Skeletal muscle tissue (tissue), 4 donors: ENCODE data around the gene RBMS3. TPM values are rescaled to one million over a fixed set of nuclear protein-coding genes. Genes with fewer than 3 reads are reported as not detected.
A peak's percentile ranks its signal among the peaks of the same experiment; 100 is the strongest.

ENCODE experiments used
- H3K27ac ChIP-seq: one replicate; pipeline ENCODE4 v1.7.0; 2013; ENCODE audit warnings: mild to moderate bottlenecking, low read depth, low read length, inconsistent platforms
- H3K27me3 ChIP-seq, 3 donors: one replicate each; pipeline ENCODE4 v1.7.0; 2013; ENCODE audit warnings: low read length in 3 of 3; ENCODE audit not compliant: control insufficient read depth in 3 of 3, insufficient read depth in 3 of 3
- H3K36me3 ChIP-seq, 3 donors: one replicate each; pipeline ENCODE4 v1.7.0; 2013; ENCODE audit warnings: low read length in 3 of 3; ENCODE audit not compliant: control insufficient read depth in 3 of 3, insufficient read depth in 3 of 3
- H3K4me1 ChIP-seq, 3 donors: one replicate each; pipeline ENCODE4 v1.7.0; 2013; ENCODE audit warnings: low read length in 3 of 3, mild to moderate bottlenecking in 3 of 3; ENCODE audit not compliant: control insufficient read depth in 3 of 3, insufficient read depth in 3 of 3
- H3K4me3 ChIP-seq, 3 donors: one replicate each; pipeline ENCODE4 v1.7.0; 2013; ENCODE audit warnings: low read length in 3 of 3
- H3K9ac ChIP-seq, 3 donors: one replicate each; pipeline ENCODE4 v1.7.0; 2013; ENCODE audit warnings: low read length in 3 of 3, mild to moderate bottlenecking in 3 of 3, moderate library complexity in 2 of 3, low read depth in 1 of 3
- H3K9me3 ChIP-seq, 3 donors: one replicate each; pipeline ENCODE4 v1.7.0; 2013; ENCODE audit warnings: low read length in 3 of 3; ENCODE audit not compliant: control insufficient read depth in 3 of 3
- total RNA-seq: library from RNA; depleted of rRNA; stranded (reverse); fragments of >200 nt; gene quantifications from one replicate; pipeline ENCODE4 v1.2.3, GENCODE V29; 2014
- donor health status: Osteomylitis.

Gene RBMS3
- total RNA-seq, 1 donor from 2014 or later, result 79.9 TPM

- H3K9me3 ChIP-seq, result no peaks in the 10 kb centered on the region
- H3K27ac ChIP-seq, result no peak overlapping the region
- H3K27me3 ChIP-seq, result no peaks in the 10 kb centered on the region
- H3K4me1 ChIP-seq, result peaks cover 0 to 3% (median 0%) of the 10 kb centered on the region in 3 donors
- H3K9ac ChIP-seq, result no peak overlapping the region
- H3K36me3 ChIP-seq, result no peaks in the 10 kb centered on the region
- no peak overlapping the region for H3K4me3 ChIP-seq
Measured at GRCh38 chr3:29605845-29606244, 325.0 kb downstream of the RBMS3 start.

- no peak overlapping the region for H3K9ac ChIP-seq
- no peak overlapping the region for H3K4me3 ChIP-seq
- no peaks in the 10 kb centered on the region for H3K27me3 ChIP-seq
- no peak overlapping the region for H3K27ac ChIP-seq
- H3K9me3 ChIP-seq, result no peaks in the 10 kb centered on the region
- peaks cover 0 to 3% (median 0%) of the 10 kb centered on the region in 3 donors for H3K4me1 ChIP-seq
- no peaks in the 10 kb centered on the region for H3K36me3 ChIP-seq
Measured at GRCh38 chr3:29606416-29606815, 325.5 kb downstream of the RBMS3 start.

- Histone ChIP-seq H3K27me3 (no peaks in the 10 kb centered on the region), H3K27ac (no peak overlapping the region), H3K36me3 (no peaks in the 10 kb centered on the region), H3K4me1 (no peaks in the 10 kb centered on the region), H3K4me3 (no peak overlapping the region), H3K9me3 (no peaks in the 10 kb centered on the region), H3K9ac (no peak overlapping the region)
Measured at GRCh38 chr3:29608414-29609327, 327.8 kb downstream of the RBMS3 start.

- H3K4me1 ChIP-seq, result no peaks in the 10 kb centered on the region
- H3K27me3 ChIP-seq, result no peaks in the 10 kb centered on the region
- no peak overlapping the region for H3K4me3 ChIP-seq
- no peak overlapping the region for H3K27ac ChIP-seq
- H3K9me3 ChIP-seq, result no peaks in the 10 kb centered on the region
- H3K36me3 ChIP-seq, result no peaks in the 10 kb centered on the region
- no peak overlapping the region for H3K9ac ChIP-seq
Measured at GRCh38 chr3:29609328-29609811, 328.5 kb downstream of the RBMS3 start.

GRCh38 chr3:29610781-29611180, 329.9 kb downstream of the RBMS3 start:
- Histone ChIP-seq H3K9ac (no peak overlapping the region), H3K9me3 (no peaks in the 10 kb centered on the region), H3K27ac (no peak overlapping the region)

GRCh38 chr3:29611252-29611651, 330.4 kb downstream of the RBMS3 start:
- H3K36me3 ChIP-seq, result no peaks in the 10 kb centered on the region

More at GRCh38 chr3:29610781-29611180, 329.9 kb downstream of the RBMS3 start:
- Histone ChIP-seq H3K27me3 (no peaks in the 10 kb centered on the region), H3K4me3 (no peak overlapping the region), H3K4me1 (no peaks in the 10 kb centered on the region), H3K36me3 (no peaks in the 10 kb centered on the region)

GRCh38 chr3:29612536-29612935, 331.7 kb downstream of the RBMS3 start:
- no peaks in the 10 kb centered on the region for H3K4me1 ChIP-seq
- H3K36me3 ChIP-seq, result no peaks in the 10 kb centered on the region
- no peak overlapping the region for H3K4me3 ChIP-seq
- H3K27ac ChIP-seq, result no peak overlapping the region
- no peak overlapping the region for H3K9ac ChIP-seq
- H3K9me3 ChIP-seq, result no peaks in the 10 kb centered on the region
- no peaks in the 10 kb centered on the region for H3K27me3 ChIP-seq

More at GRCh38 chr3:29611252-29611651, 330.4 kb downstream of the RBMS3 start:
- Histone ChIP-seq H3K9ac (no peak overlapping the region), H3K27ac (no peak overlapping the region), H3K9me3 (no peaks in the 10 kb centered on the region), H3K4me3 (no peak overlapping the region), H3K4me1 (no peaks in the 10 kb centered on the region), H3K27me3 (no peaks in the 10 kb centered on the region)

- no peak overlapping the region for H3K27ac ChIP-seq
- no peaks in the 10 kb centered on the region for H3K4me1 ChIP-seq
- H3K9me3 ChIP-seq, result no peaks in the 10 kb centered on the region
- H3K27me3 ChIP-seq, result no peaks in the 10 kb centered on the region
- H3K36me3 ChIP-seq, result no peaks in the 10 kb centered on the region
- H3K9ac ChIP-seq, result no peak overlapping the region
- no peak overlapping the region for H3K4me3 ChIP-seq
Measured at GRCh38 chr3:29614954-29615353, 334.1 kb downstream of the RBMS3 start.

- Histone ChIP-seq H3K9me3 (no peaks in the 10 kb centered on the region), H3K36me3 (no peaks in the 10 kb centered on the region), H3K4me1 (no peaks in the 10 kb centered on the region), H3K4me3 (no peak overlapping the region), H3K9ac (no peak overlapping the region), H3K27me3 (no peaks in the 10 kb centered on the region), H3K27ac (peak overlapping the region; percentile 34)
Measured at GRCh38 chr3:29618395-29619282, 337.8 kb downstream of the RBMS3 start.
